ENCODE data around the gene MYH15.

DNA sequence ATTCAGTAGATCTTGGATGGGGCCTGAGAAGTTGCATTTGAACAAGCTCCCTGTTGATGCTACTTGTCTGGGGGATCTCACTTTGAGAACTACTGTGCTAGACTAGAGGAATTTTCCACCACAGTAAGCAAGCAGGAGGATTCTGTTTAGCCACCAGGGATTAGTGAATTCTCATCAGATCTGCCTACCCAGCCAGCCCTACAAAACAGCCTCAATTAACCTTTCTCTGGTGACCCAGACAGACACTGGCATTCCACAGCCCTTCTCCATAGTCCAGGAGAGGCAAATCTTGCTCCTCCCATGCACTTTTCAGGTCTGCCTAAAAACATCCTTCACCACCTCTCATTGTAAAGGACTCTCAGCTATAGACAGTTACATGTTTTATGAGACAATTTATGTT lies 16.7 kb upstream of the MYH15 start:
- TF ChIP-seq, protein P1, sequence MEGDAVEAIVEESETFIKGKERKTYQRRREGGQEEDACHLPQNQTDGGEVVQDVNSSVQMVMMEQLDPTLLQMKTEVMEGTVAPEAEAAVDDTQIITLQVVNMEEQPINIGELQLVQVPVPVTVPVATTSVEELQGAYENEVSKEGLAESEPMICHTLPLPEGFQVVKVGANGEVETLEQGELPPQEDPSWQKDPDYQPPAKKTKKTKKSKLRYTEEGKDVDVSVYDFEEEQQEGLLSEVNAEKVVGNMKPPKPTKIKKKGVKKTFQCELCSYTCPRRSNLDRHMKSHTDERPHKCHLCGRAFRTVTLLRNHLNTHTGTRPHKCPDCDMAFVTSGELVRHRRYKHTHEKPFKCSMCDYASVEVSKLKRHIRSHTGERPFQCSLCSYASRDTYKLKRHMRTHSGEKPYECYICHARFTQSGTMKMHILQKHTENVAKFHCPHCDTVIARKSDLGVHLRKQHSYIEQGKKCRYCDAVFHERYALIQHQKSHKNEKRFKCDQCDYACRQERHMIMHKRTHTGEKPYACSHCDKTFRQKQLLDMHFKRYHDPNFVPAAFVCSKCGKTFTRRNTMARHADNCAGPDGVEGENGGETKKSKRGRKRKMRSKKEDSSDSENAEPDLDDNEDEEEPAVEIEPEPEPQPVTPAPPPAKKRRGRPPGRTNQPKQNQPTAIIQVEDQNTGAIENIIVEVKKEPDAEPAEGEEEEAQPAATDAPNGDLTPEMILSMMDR (IDR thresholded peaks at IDR 0.05): no peak
- no peak for TF ChIP-seq POLR2A (IDR thresholded peaks at IDR 0.05)
